ENCODE data around the gene PSMG3. TPM values are rescaled to one million over a fixed set of nuclear protein-coding genes. Genes with fewer than 3 reads are reported as not detected.

PSMG3 gene
- total RNA-seq, 2 donors from 2014 or later: 50.0 to 51.6 TPM

GRCh38 chr7:1611708-1612241 is 41.9 kb upstream of the PSMG3 start:
- WGBS: 31% methylated on average over 10 of the region's 10 CpGs
- H3K9me3 ChIP-seq: no peaks in the 10 kb centered on the region
- intact Hi-C loops (cut with DNase I): no loop called here
- no peak overlapping the region for H3K27ac ChIP-seq
- DNase-seq (ENCODE audit: low spot score): no peak
- no peaks in the 10 kb centered on the region for H3K36me3 ChIP-seq
- TF ChIP-seq POLR2AphosphoS5 (IDR thresholded peaks at IDR 0.05) (no peak), POLR2A (IDR thresholded peaks at IDR 0.05) (no peak)
- TF ChIP-seq, protein P1, sequence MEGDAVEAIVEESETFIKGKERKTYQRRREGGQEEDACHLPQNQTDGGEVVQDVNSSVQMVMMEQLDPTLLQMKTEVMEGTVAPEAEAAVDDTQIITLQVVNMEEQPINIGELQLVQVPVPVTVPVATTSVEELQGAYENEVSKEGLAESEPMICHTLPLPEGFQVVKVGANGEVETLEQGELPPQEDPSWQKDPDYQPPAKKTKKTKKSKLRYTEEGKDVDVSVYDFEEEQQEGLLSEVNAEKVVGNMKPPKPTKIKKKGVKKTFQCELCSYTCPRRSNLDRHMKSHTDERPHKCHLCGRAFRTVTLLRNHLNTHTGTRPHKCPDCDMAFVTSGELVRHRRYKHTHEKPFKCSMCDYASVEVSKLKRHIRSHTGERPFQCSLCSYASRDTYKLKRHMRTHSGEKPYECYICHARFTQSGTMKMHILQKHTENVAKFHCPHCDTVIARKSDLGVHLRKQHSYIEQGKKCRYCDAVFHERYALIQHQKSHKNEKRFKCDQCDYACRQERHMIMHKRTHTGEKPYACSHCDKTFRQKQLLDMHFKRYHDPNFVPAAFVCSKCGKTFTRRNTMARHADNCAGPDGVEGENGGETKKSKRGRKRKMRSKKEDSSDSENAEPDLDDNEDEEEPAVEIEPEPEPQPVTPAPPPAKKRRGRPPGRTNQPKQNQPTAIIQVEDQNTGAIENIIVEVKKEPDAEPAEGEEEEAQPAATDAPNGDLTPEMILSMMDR (IDR thresholded peaks at IDR 0.05): no peak
- no peaks in the 10 kb centered on the region for H3K4me1 ChIP-seq (replicated peaks)
- peaks cover 2% of the 10 kb centered on the region for H3K27me3 ChIP-seq (replicated peaks; ENCODE audit: insufficient read depth)
- no peak overlapping the region for H3K4me3 ChIP-seq

DNA sequence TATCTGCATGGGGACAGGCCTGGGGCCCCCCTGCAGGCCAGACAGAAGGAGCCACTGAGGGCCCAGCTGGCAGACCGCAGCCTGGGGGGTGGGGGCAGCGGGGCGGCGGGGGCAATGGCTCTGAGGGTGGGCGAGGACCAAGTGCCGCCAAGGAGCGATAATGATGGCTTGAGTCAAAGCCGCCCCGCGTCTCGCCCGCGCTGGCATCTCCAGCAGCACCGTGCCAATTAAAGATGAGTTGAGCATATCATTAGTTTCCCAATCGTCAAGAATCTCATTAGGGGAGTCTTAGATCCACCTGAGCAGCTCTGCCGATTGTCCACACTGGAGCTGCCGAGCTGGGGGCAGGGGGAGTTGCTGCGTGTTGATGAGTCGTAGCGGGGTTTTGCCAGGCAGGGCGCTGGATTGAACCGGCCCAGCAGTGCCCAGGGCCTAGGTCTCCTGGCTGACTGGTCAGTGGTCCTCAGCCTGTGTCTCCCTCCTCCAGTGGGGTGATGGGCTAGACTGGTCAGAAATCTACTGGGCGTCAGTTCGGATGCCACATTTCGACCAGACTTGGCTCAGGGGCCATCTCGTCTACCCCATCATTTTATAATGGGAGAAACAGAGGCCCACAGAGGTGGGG is 41.0 kb upstream of the PSMG3 start:
- Histone ChIP-seq H3K4me3 (no peak overlapping the region), H3K4me1 (replicated peaks) (no peaks in the 10 kb centered on the region), H3K9me3 (no peaks in the 10 kb centered on the region), H3K27me3 (replicated peaks; ENCODE audit: insufficient read depth) (peaks cover 2% of the 10 kb centered on the region), H3K36me3 (no peaks in the 10 kb centered on the region), H3K27ac (no peak overlapping the region)
- no peak for DNase-seq (ENCODE audit: low spot score)
- WGBS: 91% methylated on average over 16 of the region's 26 CpGs
- TF ChIP-seq, protein P1 (IDR thresholded peaks at IDR 0.05): no peak
- TF ChIP-seq POLR2A (IDR thresholded peaks at IDR 0.05): no peak
- no peak for TF ChIP-seq POLR2AphosphoS5 (IDR thresholded peaks at IDR 0.05)
- intact Hi-C loops (cut with DNase I): no loop called here

- H3K27me3 ChIP-seq (replicated peaks; ENCODE audit: insufficient read depth): peaks cover 2% of the 10 kb centered on the region
- no peaks in the 10 kb centered on the region for H3K9me3 ChIP-seq
- WGBS: 76% methylated on average over 24 of the region's 24 CpGs
- no peak for DNase-seq (ENCODE audit: low spot score)
- no peak overlapping the region for H3K27ac ChIP-seq
- H3K36me3 ChIP-seq: no peaks in the 10 kb centered on the region
- TF ChIP-seq POLR2A (IDR thresholded peaks at IDR 0.05): no peak
- TF ChIP-seq, protein P1 (IDR thresholded peaks at IDR 0.05): no peak
- TF ChIP-seq POLR2AphosphoS5 (IDR thresholded peaks at IDR 0.05): no peak
- no peak overlapping the region for H3K4me3 ChIP-seq
- H3K4me1 ChIP-seq (replicated peaks): no peaks in the 10 kb centered on the region
- intact Hi-C loops (cut with DNase I): no loop called here
Measured at GRCh38 chr7:1610013-1610677, 40.3 kb upstream of the PSMG3 start.

- no peak overlapping the region for H3K27ac ChIP-seq
- no peak for TF ChIP-seq POLR2A (IDR thresholded peaks at IDR 0.05)
- TF ChIP-seq POLR2AphosphoS5 (IDR thresholded peaks at IDR 0.05): no peak
- TF ChIP-seq, protein P1 (IDR thresholded peaks at IDR 0.05): no peak
- DNase-seq (ENCODE audit: low spot score): no peak
- no peak overlapping the region for H3K4me3 ChIP-seq
- intact Hi-C loops (cut with DNase I): no loop called here
- WGBS: 81% methylated on average over 10 of the region's 10 CpGs
- no peaks in the 10 kb centered on the region for H3K36me3 ChIP-seq
- H3K9me3 ChIP-seq: no peaks in the 10 kb centered on the region
- no peaks in the 10 kb centered on the region for H3K4me1 ChIP-seq (replicated peaks)
- peaks cover 4% of the 10 kb centered on the region for H3K27me3 ChIP-seq (replicated peaks; ENCODE audit: insufficient read depth)
Measured at GRCh38 chr7:1609023-1609422, 39.2 kb upstream of the PSMG3 start.

Measured in prostate gland (tissue), 2 donors.